CD4-positive, alpha-beta T cell (primary cell): ENCODE data around the gene SF3A2. TPM values are rescaled to one million over a fixed set of nuclear protein-coding genes. Genes with fewer than 3 reads are reported as not detected.

ENCODE experiments used
- ATAC-seq: fragments of 200-7000 bp; cut with Tn5 transposase; one replicate; pipeline ENCODE4 v1.10.0; 2022; ENCODE audit warnings: mild to moderate bottlenecking; ENCODE audit not compliant: poor library complexity
- CTCF ChIA-PET: fragments of 350-600 bp; sonication (Branson Sonifier 250); formaldehyde crosslinking; loops from one replicate; lab custom pipeline; 2021; ENCODE audit warnings: antibody characterized with exemption, inconsistent platforms; lab: Charles Lee
- POLR2A ChIA-PET: fragments of 350-600 bp; sonication (Branson Sonifier 250); formaldehyde crosslinking; loops from one replicate; lab custom pipeline; 2021; ENCODE audit warnings: antibody characterized with exemption, inconsistent platforms; lab: Charles Lee
- DNase-seq, 14 experiments: peaks; one replicate each; pipeline ENCODE4 v3.0.0-alpha.2; 2013 to 2020; ENCODE audit warnings: mixed read lengths in 2 of 14
- H3K27ac ChIP-seq, 2 donors: one replicate each; pipeline versions ENCODE4 v1.5.1 to v1.7.0; 2013; ENCODE audit warnings: low read length in 2 of 2, low read depth in 1 of 2, mild to moderate bottlenecking in 1 of 2
- H3K27me3 ChIP-seq, 2 experiments: 1 replicate in 1 of 2; 2 replicates in 1 of 2; pipeline versions ENCODE4 v1.6.1 to v1.7.0; 2013; ENCODE audit warnings: low read length in 2 of 2, control low read depth in 1 of 2, mild to moderate bottlenecking in 1 of 2, moderate library complexity in 1 of 2; ENCODE audit not compliant: insufficient read depth in 2 of 2, control insufficient read depth in 1 of 2
- H3K36me3 ChIP-seq: one replicate; pipeline ENCODE4 v1.6.1; 2013; ENCODE audit warnings: low read length, control low read depth; ENCODE audit not compliant: insufficient read depth
- H3K4me1 ChIP-seq: one replicate; pipeline ENCODE4 v1.6.1; 2013; ENCODE audit warnings: low read length, control low read depth; ENCODE audit not compliant: insufficient read depth
- H3K4me3 ChIP-seq: one replicate; pipeline ENCODE4 v1.5.1; 2013; ENCODE audit warnings: mild to moderate bottlenecking, low read length, moderate library complexity
- H3K9me3 ChIP-seq, 2 experiments: 1 replicate in 1 of 2; 2 replicates in 1 of 2; pipeline versions ENCODE4 v1.6.1 to v1.7.0; 2013; ENCODE audit warnings: low read length in 2 of 2, mild to moderate bottlenecking in 2 of 2, control low read depth in 1 of 2, moderate library complexity in 1 of 2; ENCODE audit not compliant: control insufficient read depth in 1 of 2, insufficient read depth in 1 of 2
- H3K27ac Mint-ChIP-seq: one replicate; pipeline ENCODE4 v1.8.0; 2020; ENCODE audit warnings: mixed read lengths
- H3K27me3 Mint-ChIP-seq: one replicate; pipeline ENCODE4 v1.8.0; 2021; ENCODE audit warnings: mixed read lengths
- H3K36me3 Mint-ChIP-seq: one replicate; pipeline ENCODE4 v1.8.0; 2021; ENCODE audit warnings: low read depth, mixed read lengths
- H3K4me1 Mint-ChIP-seq: one replicate; pipeline ENCODE4 v1.8.0; 2021; ENCODE audit warnings: low read depth, mixed read lengths
- H3K4me3 Mint-ChIP-seq: one replicate; pipeline ENCODE4 v1.8.0; 2020; ENCODE audit warnings: mild to moderate bottlenecking, mixed read lengths
- H3K9me3 Mint-ChIP-seq: one replicate; pipeline ENCODE4 v1.8.0; 2020; ENCODE audit warnings: mixed read lengths
- CTCF ChIP-seq: fragments of 200-600 bp; IDR thresholded peaks from one replicate; pipeline ENCODE4 v1.8.0; 2022; ENCODE audit warnings: antibody characterized with exemption, mild to moderate bottlenecking
- intact Hi-C, 2 experiments: fragments of 100-400 bp; cut with DNase I in 1 of 2; cut with micrococcal nuclease in 1 of 2; formaldehyde crosslinking; loops; one replicate each; pipeline versions ENCODE4 v1.15.1 to v1.9.0; 2023 to 2025; cut with DNase I, micrococcal nuclease
- total RNA-seq, 174 experiments: library from RNA in 2 of 174; stranded (reverse) in 2 of 174; gene quantifications; one replicate each; pipeline ENCODE4 v1.2.3 and lab custom pipeline; 2021 to 2026

SF3A2 gene
- total RNA-seq, 2 experiments from 2014 or later = 186 to 194 TPM

GRCh38 chr19:2253106-2254063, 16.8 kb downstream of the SF3A2 start:
- H3K27ac ChIP-seq = no peak overlapping the region
- peaks cover 5% of the 10 kb centered on the region for H3K36me3 ChIP-seq
- peaks cover 23 to 26% of the 10 kb centered on the region in 2 experiments for H3K27me3 ChIP-seq
- intact Hi-C loops = loop anchor here (1.0 to 2.0 kb wide), 4 partner anchors 17 to 223 kb away; partner anchors contain the start of genes GADD45B (in 1 of the 2), PLEKHJ1 (in 1 of the 2) and SF3A2 (in 1 of the 2)
- Mint-ChIP-seq H3K4me1 (peaks cover 17% of the 10 kb centered on the region), H3K27ac (peak overlapping the region; percentile 64), H3K27me3 (no peaks in the 10 kb centered on the region), H3K9me3 (no peaks in the 10 kb centered on the region), H3K36me3 (peaks cover 6% of the 10 kb centered on the region), H3K4me3 (peak overlapping the region; percentile 80)
- peak; percentile 70 for TF ChIP-seq CTCF
- ChIA-PET POLR2A (interaction anchor here (1.0 to 11.6 kb wide), 7 partner anchors 8 to 223 kb away, joined by 3 to 195 read pairs (median 5); partner anchors contain the start of gene GADD45B), CTCF (interaction anchor here (0.6 to 2.1 kb wide), 6 partner anchors 9 to 1588 kb away, joined by 3 to 11 read pairs (median 5); no protein-coding TSS in a partner anchor)
- peaks cover 0 to 11% of the 10 kb centered on the region in 2 experiments for H3K9me3 ChIP-seq
- DNase-seq = peak in 10 of 14 experiments; percentile 55 to 76 (median 64)
- peak; percentile 47 for ATAC-seq
- H3K4me1 ChIP-seq = peaks cover 67% of the 10 kb centered on the region
- peak overlapping the region; percentile 50 for H3K4me3 ChIP-seq

GRCh38 chr19:2254064-2254872, 17.6 kb downstream of the SF3A2 start:
- no peak for DNase-seq
- Mint-ChIP-seq H3K27me3 (no peaks in the 10 kb centered on the region), H3K4me1 (peaks cover 24% of the 10 kb centered on the region), H3K27ac (no peak overlapping the region), H3K9me3 (no peaks in the 10 kb centered on the region), H3K36me3 (no peaks in the 10 kb centered on the region), H3K4me3 (peak overlapping the region; percentile 69)
- Histone ChIP-seq H3K27me3 (peaks cover 23 to 26% of the 10 kb centered on the region in 2 experiments), H3K4me1 (peaks cover 74% of the 10 kb centered on the region), H3K36me3 (no peaks in the 10 kb centered on the region), H3K9me3 (peaks cover 0 to 11% of the 10 kb centered on the region in 2 experiments), H3K4me3 (no peak overlapping the region), H3K27ac (no peak overlapping the region)
- no peak for TF ChIP-seq CTCF
- intact Hi-C loops = no loop called here
- ChIA-PET CTCF (interaction anchor here (0.8 to 1.8 kb wide), 2 partner anchors 17 to 19 kb away, joined by 3 to 10 read pairs; no protein-coding TSS in a partner anchor), POLR2A (interaction anchor here (4.1 to 11.6 kb wide), 2 partner anchors 15 to 17 kb away, joined by 44 to 195 read pairs; no protein-coding TSS in a partner anchor)
- no peak for ATAC-seq
